Epithelial cell of proximal tubule (primary cell): Measurements from ENCODE around the gene SLC5A1. TPM values are rescaled to one million over a fixed set of nuclear protein-coding genes. Genes with fewer than 3 reads are reported as not detected.

Experiments
- DNase-seq: peaks from one replicate; pipeline ENCODE4 v3.0.0-alpha.2; 2011; ENCODE audit warnings: low read depth
- H3K4me3 ChIP-seq: 2 replicates; pipeline ENCODE4 v1.5.1; 2011; ENCODE audit warnings: low read depth, mild to moderate bottlenecking, low read length
- CTCF ChIP-seq: conservative IDR thresholded peaks from 2 replicates; pipeline ENCODE4 v1.5.1; 2012; ENCODE audit warnings: low read depth, mild to moderate bottlenecking, low read length
- total RNA-seq: library from RNA; depleted of rRNA; stranded (reverse); fragments of >200 nt; gene quantifications from 2 replicates; pipeline ENCODE4 v1.2.3, GENCODE V29; 2015

The SLC5A1 gene
- total RNA-seq, 1 donor from 2014 or later, result not detected

DNA sequence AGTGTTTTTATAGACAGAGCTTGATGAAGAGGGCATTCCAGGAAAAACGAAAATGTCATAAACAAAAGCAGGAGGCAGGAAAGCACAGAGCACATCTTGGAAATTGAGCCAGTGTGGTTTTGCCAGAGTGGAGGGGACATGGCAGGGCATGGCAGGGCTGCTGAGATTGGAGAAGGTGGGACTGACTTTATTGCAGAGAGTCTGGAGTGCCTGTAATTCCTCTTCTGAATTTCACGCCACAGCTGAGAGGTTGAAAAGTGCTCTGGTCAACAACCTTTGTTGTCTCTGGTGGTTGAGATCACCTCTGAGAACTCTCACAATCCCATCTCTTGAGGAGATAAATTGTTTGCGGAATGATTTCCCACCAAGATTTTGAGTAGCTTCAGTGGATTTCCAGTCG, 16.4 kb downstream of the SLC5A1 start:
- DNase-seq, result no peak
- no peak overlapping the region for H3K4me3 ChIP-seq
- no peak for TF ChIP-seq CTCF

GRCh38 chr22:32063701-32064100, 20.6 kb downstream of the SLC5A1 start:
- DNase-seq, result no peak
- TF ChIP-seq CTCF, result no peak
- no peak overlapping the region for H3K4me3 ChIP-seq

- DNase-seq, result no peak
- no peak overlapping the region for H3K4me3 ChIP-seq
- TF ChIP-seq CTCF, result no peak
Measured at GRCh38 chr22:32066820-32067219, 23.8 kb downstream of the SLC5A1 start.

DNA sequence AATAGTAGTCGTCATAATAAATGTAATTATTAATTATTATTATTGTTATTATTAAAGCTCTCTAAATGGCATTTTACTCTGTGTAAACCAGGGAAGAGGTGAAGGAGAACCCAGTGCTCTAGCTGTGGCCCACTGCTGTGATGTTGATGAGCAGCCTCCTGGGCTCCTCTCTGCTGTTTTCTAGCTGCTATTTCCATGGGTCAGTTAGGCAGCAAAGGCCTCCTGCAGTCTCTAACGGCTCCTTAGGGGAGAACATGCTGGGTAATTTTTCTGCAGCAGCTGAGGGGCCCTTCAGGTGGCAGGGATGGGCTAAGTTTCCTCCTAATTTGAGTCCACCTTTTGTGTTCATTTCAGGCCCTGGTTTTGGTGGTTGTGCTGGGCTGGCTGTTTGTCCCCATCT, 24.6 kb downstream of the SLC5A1 start:
- H3K4me3 ChIP-seq, result no peak overlapping the region
- DNase-seq, result no peak
- TF ChIP-seq CTCF, result no peak

GRCh38 chr22:32069579-32070372, 26.7 kb downstream of the SLC5A1 start:
- no peak for DNase-seq
- no peak for TF ChIP-seq CTCF
- no peak overlapping the region for H3K4me3 ChIP-seq

GRCh38 chr22:32073262-32073661, 30.2 kb downstream of the SLC5A1 start:
- peak; percentile 25 for TF ChIP-seq CTCF
- no peak overlapping the region for H3K4me3 ChIP-seq
- DNase-seq, result no peak

- no peak overlapping the region for H3K4me3 ChIP-seq
- no peak for TF ChIP-seq CTCF
- DNase-seq, result no peak
Measured at GRCh38 chr22:32073823-32074380, 30.8 kb downstream of the SLC5A1 start.
